ENCODE data around the gene TCEAL4.

- TF ChIP-seq CTCF (IDR thresholded peaks at IDR 0.05) (no peak), EZH2 (IDR thresholded peaks at IDR 0.05) (no peak)
These were observed 49.2 kb upstream of the TCEAL4 start for GRCh38 chrX:103536071-103536470.

All from neural progenitor cell (in vitro differentiated cells).